Osteocyte (in vitro differentiated cells): ENCODE measurements around the gene TFRC. TPM values are rescaled to one million over a fixed set of nuclear protein-coding genes. Genes with fewer than 3 reads are reported as not detected.
"Not testable (repeated sequence)": the region's sequence is repeated elsewhere in the genome, so short reads cannot be mapped to it uniquely, and the experiment has no call there.

Source experiments
- DNase-seq: peaks from one replicate; pipeline ENCODE4 v3.0.0; 2021; ENCODE audit warnings: mixed read lengths; ENCODE audit not compliant: unreplicated experiment; ENCODE audit errors: extremely low spot score
- H3K27ac Mint-ChIP-seq: one replicate; pipeline ENCODE4 v1.8.0; 2021; ENCODE audit warnings: mild to moderate bottlenecking, mixed read lengths; ENCODE audit not compliant: unreplicated experiment
- H3K27me3 Mint-ChIP-seq: one replicate; pipeline ENCODE4 v1.8.0; 2021; ENCODE audit warnings: mixed read lengths; ENCODE audit not compliant: unreplicated experiment
- H3K36me3 Mint-ChIP-seq: one replicate; pipeline ENCODE4 v1.8.0; 2021; ENCODE audit warnings: mixed read lengths; ENCODE audit not compliant: unreplicated experiment
- H3K4me1 Mint-ChIP-seq: one replicate; pipeline ENCODE4 v1.8.0; 2021; ENCODE audit warnings: mixed read lengths; ENCODE audit not compliant: unreplicated experiment
- H3K4me3 Mint-ChIP-seq: one replicate; pipeline ENCODE4 v1.8.0; 2021; ENCODE audit warnings: mild to moderate bottlenecking, moderate library complexity, mixed read lengths; ENCODE audit not compliant: unreplicated experiment
- H3K9me3 Mint-ChIP-seq: one replicate; pipeline ENCODE4 v1.8.0; 2021; ENCODE audit warnings: mixed read lengths; ENCODE audit not compliant: unreplicated experiment
- total RNA-seq: library from RNA; stranded (reverse); gene quantifications from 2 replicates; pipeline ENCODE4 v1.2.1, GENCODE V29; 2021
- TF ChIP-seq, protein P1 (sequence below): fragments of 200-600 bp; sonication (generic); IDR thresholded peaks from 2 replicates; pipeline ENCODE4 v1.5.0; 2021; ENCODE audit warnings: antibody characterized with exemption, mild to moderate bottlenecking, moderate library complexity

TFRC gene
- total RNA-seq, 1 donor from 2014 or later, result 84.6 TPM

DNA sequence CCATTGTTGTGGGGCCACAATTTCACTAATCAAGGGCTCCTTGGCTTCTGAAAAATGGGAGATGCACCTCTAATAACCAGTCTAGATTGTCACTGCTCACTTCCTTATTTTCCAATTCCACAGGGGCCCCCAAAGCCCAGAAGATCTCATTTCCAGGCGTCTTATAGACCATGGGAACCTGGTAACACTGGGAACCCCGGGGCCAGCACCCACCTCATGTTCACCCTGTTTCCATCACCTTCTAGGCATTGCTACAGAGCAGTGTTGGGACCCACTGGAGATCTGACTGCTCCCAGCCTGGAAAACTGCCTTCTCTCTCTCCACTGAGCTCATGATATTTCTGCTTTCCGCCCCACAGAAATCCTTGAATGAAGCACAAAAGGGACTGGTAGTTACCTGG lies 61.5 kb downstream of the TFRC start:
- H3K27me3 Mint-ChIP-seq, result peaks cover 62% of the 10 kb centered on the region

DNA sequence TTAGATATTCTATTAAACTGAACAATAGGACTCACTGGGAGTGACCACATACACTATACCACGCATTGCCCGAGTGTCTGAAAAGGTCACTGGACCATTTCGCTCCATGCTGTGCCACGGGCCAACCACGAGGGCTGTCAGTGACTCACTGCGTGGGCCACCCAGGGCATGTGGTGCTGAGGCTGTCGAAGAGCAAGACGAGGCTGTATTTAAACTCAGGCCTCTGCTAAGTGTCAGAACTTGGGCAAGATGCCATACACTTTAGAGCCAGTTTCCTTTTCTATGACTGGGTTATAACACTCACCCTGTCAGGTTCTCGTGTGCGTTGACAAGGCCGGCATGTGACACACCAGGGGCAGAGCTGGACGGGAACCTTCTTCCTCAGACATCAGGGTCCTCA lies 62.3 kb downstream of the TFRC start:
- not testable (repeated sequence) for H3K9me3 Mint-ChIP-seq, H3K27ac Mint-ChIP-seq, H3K36me3 Mint-ChIP-seq, H3K4me1 Mint-ChIP-seq, H3K4me3 Mint-ChIP-seq, DNase-seq
- peaks cover 55% of the 10 kb centered on the region for H3K27me3 Mint-ChIP-seq

More for the DNA sequence above, 61.5 kb downstream of the TFRC start:
- Mint-ChIP-seq H3K4me3 (no peak overlapping the region), H3K4me1 (peaks cover 4% of the 10 kb centered on the region), H3K27ac (no peak overlapping the region), H3K9me3 (no peaks in the 10 kb centered on the region), H3K36me3 (no peaks in the 10 kb centered on the region)
- TF ChIP-seq, protein P1, sequence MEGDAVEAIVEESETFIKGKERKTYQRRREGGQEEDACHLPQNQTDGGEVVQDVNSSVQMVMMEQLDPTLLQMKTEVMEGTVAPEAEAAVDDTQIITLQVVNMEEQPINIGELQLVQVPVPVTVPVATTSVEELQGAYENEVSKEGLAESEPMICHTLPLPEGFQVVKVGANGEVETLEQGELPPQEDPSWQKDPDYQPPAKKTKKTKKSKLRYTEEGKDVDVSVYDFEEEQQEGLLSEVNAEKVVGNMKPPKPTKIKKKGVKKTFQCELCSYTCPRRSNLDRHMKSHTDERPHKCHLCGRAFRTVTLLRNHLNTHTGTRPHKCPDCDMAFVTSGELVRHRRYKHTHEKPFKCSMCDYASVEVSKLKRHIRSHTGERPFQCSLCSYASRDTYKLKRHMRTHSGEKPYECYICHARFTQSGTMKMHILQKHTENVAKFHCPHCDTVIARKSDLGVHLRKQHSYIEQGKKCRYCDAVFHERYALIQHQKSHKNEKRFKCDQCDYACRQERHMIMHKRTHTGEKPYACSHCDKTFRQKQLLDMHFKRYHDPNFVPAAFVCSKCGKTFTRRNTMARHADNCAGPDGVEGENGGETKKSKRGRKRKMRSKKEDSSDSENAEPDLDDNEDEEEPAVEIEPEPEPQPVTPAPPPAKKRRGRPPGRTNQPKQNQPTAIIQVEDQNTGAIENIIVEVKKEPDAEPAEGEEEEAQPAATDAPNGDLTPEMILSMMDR, result no peak
- DNase-seq, result no peak

DNA sequence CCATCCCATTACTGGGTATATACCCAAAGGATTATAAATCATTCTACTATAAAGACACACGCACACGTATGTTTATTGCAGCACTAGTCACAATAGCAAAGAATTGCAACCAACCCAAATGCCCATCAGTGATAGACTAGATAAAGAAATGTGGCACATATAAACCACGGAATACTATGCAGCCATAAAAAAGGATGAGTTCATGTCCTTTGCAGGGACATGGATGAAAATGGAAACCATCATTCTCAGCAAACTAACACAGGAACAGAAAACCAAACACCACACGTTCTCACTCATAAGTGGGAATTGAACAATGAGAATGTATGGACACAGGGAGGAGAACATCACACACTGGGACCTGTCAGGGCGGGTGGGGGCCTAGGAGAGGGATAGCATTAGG lies 63.7 kb downstream of the TFRC start:
- H3K27me3 Mint-ChIP-seq, result peaks cover 46% of the 10 kb centered on the region
- H3K9me3 Mint-ChIP-seq, H3K4me3 Mint-ChIP-seq, DNase-seq, H3K27ac Mint-ChIP-seq, H3K36me3 Mint-ChIP-seq, H3K4me1 Mint-ChIP-seq: not testable (repeated sequence)

- no peak for DNase-seq
- Mint-ChIP-seq H3K4me1 (peaks cover 4% of the 10 kb centered on the region), H3K4me3 (no peak overlapping the region), H3K27ac (no peak overlapping the region), H3K36me3 (no peaks in the 10 kb centered on the region), H3K9me3 (peaks cover 3% of the 10 kb centered on the region), H3K27me3 (peaks cover 43% of the 10 kb centered on the region)
- TF ChIP-seq, protein P1, result no peak
These were observed 65.4 kb downstream of the TFRC start for GRCh38 chr3:196016485-196016884.

DNA sequence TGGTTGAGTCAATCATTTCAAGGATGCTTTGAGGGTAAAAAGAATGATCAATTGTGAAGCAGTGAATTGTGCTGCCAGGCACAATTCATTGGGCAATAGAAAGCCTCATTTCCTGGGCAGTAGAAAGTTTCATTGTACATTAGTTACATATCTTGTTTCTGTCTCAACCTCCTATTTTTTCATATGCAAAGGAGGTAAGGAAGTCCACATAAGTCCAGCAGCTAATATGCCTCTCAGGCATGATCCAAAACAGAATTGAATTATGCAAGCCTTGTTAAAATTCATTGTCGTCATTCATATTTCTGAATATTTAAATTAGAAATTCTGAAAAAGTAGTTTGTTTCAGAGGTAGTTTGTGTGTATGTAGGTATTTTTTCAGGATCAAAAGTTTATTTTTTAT lies 65.8 kb downstream of the TFRC start:
- no peak overlapping the region for H3K27ac Mint-ChIP-seq
- no peaks in the 10 kb centered on the region for H3K36me3 Mint-ChIP-seq
- TF ChIP-seq, protein P1, result no peak
- H3K9me3 Mint-ChIP-seq, result peaks cover 8% of the 10 kb centered on the region
- peaks cover 44% of the 10 kb centered on the region for H3K27me3 Mint-ChIP-seq
- DNase-seq, result no peak
- peaks cover 4% of the 10 kb centered on the region for H3K4me1 Mint-ChIP-seq
- H3K4me3 Mint-ChIP-seq, result no peak overlapping the region

DNA sequence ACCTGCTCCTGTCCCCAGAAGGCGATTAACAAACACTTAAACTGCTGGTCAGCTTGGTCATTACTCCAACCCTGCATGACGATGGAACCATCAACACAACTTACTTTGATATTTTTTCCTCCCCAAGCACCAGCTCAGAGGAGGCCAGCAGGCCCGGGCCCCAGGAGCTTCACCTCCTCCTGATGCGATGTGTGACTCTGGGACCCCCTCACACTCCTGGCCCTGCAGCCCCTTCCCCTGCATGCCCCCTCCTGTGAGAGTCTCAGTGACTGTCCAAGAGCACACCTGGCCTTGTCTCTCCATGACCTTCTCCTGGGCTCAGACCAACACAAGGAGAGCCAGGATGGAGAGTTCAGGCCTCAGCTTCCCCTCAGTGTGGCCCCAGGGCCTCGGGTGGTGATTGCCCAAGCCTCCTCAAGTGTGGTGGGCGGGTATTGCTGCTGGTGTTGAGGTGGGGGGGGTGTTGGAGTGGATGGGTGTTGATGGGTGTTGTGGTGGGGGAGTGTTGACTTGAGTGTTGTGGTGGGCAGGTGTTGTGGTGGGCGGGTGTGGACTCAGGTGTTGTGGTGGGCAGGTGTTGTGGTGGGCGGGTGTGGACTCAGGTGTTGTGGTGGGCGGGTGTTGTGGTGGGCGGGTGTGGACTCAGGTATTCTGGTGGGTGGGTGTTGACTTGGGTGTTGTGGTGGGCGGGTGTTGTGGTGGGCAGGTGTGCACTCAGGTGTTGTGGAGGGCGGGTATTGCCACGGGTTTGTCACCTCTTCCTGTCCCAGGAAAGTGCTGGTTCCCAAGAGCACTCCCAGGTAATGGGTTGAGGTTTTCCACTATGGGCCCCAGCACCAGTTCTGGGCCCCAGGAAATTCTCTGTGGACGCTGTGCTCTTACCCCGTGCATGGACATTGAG lies 68.1 kb downstream of the TFRC start:
- peaks cover 9% of the 10 kb centered on the region for H3K9me3 Mint-ChIP-seq
- no peaks in the 10 kb centered on the region for H3K36me3 Mint-ChIP-seq
- H3K27ac Mint-ChIP-seq, result no peak overlapping the region
- TF ChIP-seq, protein P1, result no peak
- DNase-seq, result peak; percentile 65
- H3K27me3 Mint-ChIP-seq, result peaks cover 39% of the 10 kb centered on the region
- H3K4me3 Mint-ChIP-seq, result no peak overlapping the region
- peaks cover 4% of the 10 kb centered on the region for H3K4me1 Mint-ChIP-seq
